Stimulated activated CD8-positive, alpha-beta memory T cell treated with anti-CD3 and anti-CD28 coated beads, Interleukin-2, amount 100 ng/mL, for 1 hour (primary cell): ENCODE measurements around the gene LUC7L2.
"Not testable (repeated sequence)": the region's sequence is repeated elsewhere in the genome, so short reads cannot be mapped to it uniquely, and the experiment has no call there.

Experiments
- DNase-seq, 2 donors: peaks; one replicate each; pipeline ENCODE4 v3.0.0-alpha.2; 2020; ENCODE audit warnings: low read depth in 2 of 2

Gene LUC7L2

DNA sequence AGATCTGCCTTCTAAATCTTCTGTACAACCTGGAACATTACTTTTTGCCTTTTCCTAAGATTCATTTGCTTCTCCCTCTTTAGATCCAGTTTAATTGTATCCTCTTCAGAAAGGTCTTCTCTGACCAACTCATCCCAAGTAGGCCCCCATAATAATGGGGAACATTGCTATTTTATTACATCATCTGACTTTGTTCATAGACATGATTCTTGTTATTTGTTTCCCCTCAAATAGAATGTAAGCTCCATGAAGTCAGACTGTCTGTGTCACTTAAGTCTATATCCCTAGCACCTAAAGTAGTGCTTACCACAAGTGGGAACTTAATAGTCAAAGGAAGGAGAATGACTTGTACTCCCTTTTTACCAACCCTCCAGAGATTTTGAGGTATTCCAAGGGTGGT, 37.5 kb downstream of the LUC7L2 start:
- DNase-seq: no peak

DNA sequence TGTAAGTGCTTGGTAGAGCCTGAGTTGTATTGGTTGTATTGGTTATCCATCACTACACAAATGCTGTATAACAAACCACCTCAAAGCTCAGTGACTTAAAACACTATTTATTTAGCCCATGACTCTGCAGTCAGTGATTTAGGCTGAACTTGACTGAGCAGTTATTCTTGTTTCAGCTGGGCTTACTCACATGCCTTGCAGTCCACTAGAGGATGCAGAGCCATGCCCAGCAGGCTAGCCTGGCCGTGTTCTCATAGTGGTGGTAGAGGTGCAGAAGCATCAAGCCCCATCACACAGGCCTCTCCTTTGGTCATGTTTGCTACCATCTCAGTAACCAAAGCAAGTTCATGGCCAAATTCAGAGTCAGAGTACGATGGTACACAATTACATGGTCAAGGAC, 43.9 kb downstream of the LUC7L2 start:
- no peak for DNase-seq

DNA sequence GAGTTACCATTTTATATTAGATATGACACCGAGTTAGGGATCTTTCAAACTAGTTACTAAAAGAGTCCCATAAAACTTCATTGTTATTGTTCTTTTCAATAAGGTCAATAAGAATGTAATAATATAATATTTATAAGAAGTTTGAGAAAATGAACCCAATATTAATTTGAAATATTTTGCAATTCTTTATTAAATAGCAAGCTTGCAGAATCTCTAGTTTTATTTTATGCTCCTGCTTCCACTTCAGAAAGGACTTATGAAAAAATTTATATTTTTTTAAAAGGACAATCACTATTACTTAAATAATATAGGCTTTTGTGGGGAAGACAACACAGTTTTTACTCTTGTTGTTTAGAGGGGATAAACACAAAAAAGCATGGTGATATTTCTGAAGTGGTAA, 47.9 kb downstream of the LUC7L2 start:
- DNase-seq: no peak

DNA sequence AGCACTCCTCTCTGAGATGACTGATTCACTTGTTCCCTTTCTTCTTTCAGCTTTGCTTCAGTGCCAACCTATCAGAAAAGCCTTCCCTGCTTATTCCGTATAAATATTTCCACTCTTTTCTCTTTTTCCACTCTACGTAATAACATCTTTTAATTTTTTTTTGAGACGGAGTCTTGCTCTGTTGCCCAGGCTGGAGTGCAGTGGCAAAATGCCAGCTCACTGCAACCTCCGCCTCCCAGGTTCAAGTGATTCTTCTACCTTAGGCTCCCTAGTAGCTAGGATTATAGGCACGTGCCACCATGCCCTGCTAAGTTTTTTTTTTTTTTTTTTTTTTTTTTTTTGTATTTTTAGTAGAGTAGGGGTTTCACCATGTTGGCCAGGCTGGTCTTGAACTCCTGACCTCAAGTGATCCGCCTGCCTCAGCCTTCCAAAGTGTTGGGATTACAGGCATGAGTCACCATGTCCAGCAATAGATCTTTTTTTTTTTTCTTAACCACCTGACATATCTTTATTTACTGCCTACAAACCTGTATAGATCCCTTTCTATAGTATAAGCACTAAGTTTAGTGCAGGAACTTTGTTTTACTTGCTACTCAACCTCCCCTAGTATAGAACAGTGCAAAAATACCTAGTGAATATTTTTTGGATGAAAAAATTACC, 55.2 kb downstream of the LUC7L2 start:
- not testable (repeated sequence) for DNase-seq

DNA sequence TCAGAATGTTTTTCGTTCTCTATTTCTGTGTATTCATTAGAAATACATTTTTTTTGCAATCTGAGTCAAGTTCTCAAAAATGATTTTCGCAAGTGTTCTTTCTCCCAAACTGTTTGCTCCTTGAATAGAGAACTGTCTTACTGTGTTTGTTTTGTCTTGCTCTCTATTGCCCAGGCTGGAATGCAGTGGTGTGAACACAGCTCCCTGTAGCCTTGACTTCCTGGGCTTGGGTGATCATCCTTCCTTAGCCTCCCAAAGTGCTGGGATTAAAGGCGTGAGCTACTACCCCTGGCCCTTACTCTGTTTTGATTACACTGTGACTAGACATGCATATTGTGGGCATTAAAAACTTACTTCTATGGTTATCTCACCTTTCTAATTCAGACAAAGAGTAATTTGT, 56.7 kb downstream of the LUC7L2 start:
- no peak for DNase-seq

DNA sequence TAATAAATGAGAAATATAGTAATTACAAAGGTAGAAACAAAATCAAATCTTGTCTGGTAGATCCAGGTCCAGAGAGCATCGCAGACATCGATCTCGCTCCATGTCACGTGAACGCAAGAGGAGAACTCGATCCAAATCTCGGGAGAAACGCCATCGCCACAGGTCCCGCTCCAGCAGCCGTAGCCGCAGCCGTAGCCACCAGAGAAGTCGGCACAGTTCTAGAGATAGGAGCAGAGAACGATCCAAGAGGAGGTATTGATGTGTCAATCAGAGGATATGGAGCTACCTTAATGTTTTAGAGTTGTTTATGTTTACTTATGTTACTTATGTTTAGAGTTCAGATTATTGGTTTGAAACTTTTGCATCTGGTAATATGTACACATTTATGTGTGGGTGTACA, 57.8 kb downstream of the LUC7L2 start:
- no peak for DNase-seq

DNA sequence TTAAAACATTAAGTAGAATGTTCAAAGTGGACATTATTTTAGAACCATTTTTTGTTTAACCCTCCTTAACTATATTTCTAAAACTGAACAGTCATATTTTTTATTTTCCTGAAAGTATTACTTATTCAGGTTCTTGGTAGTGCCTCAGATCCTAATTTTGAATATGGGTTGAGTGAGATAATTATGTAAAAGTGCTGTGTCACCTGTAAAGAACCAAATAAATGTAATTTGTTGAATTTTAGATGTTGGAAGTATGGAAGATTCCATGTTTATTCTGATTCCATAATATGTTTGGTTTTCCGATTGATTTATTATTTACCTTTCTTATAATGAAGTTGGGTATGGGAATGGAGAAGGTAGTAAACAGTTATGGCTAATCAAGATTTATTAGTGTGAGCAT, 61.4 kb downstream of the LUC7L2 start:
- DNase-seq: no peak

DNA sequence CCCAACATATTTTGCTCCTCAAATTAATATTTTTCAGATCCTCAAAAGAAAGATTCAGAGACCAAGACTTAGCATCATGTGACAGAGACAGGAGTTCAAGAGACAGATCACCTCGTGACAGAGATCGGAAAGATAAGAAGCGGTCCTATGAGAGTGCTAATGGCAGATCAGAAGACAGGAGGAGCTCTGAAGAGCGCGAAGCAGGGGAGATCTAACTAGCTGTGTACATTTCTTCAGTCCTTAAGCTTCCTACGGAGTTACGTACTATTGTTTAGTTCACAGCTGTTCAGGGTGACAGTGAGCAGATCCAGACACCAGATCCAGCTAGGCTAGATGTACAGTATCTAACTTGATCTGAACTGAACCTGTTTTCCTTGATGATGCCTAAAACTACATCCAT, 62.4 kb downstream of the LUC7L2 start:
- DNase-seq: no peak

DNA sequence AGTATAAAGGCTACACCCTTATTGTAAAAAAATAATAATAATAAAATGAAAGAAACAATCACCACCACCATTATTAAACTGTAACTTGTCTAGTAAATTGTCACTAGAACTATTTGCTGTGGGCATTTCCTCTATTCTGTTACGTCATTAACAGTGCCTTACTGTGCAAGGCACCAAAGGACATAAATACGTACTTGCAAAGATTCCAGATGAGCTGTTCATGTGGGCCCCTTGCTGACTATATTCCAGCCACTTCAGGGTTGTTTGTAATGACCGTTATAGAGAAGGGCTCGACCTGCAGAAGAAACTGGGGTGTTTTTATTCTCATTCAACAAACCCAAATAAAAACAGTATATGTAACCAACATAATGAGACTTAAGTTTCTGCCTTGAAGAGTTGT, 63.4 kb downstream of the LUC7L2 start:
- DNase-seq: no peak

DNA sequence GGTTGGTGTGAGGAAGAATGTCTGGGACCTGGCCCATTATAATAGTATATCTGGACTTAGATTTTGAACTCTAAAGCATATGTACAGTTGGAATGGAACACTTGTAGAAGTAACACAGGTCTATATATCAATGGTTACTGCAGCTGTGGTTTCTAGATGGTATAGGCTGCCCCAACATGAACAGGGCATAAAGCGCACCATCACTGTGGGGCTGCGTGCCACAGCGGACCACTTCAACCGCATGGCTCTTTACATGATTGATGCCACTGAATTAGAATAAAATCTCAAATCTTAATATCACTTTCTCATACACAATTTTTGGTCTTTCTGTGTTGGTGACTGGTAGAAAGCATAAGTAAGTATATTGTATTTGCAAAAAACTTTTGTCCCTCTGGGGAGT, 64.3 kb downstream of the LUC7L2 start:
- no peak for DNase-seq

DNA sequence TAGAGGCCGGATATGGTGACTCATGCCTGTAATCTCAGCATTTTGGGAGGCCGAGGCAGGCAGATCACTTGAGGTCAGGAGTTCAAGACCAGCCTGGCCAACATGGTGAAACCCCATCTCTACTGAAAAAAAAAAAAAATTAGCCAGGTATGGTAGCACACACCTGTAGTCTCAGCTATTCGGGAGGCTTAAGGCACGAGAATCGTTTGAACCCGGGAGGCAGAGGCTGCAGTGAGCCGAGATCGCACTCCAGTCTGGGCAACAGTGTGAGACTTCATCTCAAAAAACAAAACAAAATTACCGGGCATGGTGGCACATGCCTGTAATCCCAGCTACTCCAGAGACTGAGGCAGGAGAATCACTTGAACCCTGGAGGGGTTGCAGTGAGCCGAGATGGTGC, 66.0 kb downstream of the LUC7L2 start:
- not testable (repeated sequence) for DNase-seq

DNA sequence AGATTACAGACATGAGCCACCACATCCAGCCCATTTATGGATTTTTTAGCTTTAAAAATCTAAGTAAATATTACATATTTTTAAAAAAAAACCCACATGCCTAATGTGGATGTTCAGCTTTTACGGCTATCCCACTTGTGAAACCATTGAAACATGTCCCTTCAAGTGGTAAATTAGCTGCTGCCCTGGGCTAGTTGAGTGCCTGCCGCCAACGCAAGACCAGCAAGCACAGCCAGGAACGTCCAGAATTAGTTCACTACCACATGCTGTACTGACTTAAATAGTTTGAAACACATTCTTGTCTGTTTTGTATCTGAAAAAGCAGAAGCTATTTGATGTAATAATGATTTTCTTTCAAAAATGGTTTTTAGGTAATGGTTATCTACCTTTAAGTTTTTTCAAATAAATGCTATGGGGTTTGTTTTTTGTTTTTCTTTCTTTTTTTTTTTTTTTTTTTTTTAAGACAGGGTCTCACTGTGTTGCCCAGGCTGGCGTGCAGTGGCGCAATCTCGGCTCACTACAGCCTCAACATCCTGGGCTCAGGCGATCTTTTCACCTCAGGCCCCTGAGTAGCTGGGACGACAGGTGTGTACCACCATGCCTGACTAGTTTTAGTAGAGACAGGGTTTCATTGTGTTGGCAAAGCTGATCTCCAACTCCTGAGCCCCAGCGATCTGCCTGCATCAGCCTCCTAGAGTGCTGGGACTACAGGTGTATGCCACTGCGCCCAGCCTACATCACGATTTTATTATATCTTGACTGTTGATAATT, 66.7 kb downstream of the LUC7L2 start:
- no peak for DNase-seq

DNA sequence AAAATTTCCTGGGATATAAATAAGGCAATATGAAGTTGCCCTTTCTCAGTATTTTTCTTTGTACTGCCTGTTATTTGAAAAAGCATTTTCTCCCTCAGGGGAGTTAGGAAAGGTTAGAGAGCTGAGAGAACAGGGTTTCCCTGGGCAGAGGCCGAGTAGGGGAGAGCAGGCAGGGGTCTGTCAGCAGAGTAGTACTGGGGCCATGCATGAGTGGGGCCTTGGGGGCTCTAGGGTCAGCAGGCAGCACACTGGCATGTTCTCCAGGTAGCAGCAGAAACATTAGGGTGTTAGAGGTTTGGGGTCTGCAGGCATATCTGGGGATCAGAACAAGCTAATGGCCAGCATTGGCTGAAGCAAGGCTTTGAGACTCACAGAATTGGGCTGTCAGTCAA, 67.3 kb downstream of the LUC7L2 start:
- no peak for DNase-seq

DNA sequence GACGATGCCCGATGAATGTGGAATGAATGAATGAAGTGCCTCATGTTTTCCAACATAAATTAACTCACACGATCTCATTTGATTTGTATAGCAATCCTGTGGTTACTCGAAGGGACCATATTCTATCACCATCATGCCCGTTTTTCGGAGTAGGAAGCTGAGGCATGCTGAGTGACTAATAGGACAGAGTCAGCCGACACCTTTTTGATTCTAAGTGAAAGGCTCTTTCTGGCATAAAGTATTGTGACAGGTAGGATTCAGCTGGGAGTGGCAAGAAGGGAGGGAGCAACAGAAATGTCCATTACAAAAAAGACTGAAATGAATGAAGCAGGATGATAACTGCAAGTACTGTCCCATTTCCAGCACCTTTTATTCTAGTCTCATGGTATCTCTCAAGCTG, 68.1 kb downstream of the LUC7L2 start:
- no peak for DNase-seq

DNA sequence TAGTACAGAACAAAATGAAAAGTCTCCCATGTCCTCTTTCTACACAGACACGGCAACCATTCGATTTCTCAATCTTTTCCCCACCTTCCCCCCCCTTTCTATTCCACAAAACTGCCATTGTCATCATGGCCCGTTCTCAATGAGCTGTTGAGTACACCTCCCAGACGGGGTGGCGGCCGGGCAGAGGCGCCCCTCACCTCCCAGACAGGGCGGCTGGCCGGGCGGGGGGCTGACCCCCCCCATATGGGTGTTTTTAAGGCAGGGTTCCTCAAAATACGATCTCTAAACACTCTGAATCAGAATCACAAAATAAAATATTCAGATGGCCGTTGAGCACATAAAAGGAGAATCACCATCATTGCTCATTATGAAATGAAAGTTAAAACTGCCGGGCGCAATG, 70.0 kb downstream of the LUC7L2 start:
- not testable (repeated sequence) for DNase-seq

DNA sequence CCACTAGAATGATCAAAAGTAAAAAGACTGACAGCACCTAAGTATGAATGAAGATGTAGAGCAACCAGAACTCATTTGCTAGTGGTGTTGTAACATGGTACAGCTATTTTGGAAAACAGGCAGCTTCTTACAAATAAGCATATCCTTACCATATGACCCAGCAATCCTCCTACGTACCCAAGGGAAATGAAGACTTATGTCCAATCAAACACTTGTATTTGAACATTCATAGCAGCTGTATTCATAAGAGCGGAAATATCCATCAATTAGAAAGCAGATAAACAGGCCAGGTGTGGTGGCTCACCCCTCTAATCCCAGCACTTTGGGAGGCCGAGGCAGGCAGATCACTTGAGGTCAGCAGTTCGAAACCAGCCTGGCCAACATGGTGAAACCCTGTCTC, 70.7 kb downstream of the LUC7L2 start:
- DNase-seq: no peak

DNA sequence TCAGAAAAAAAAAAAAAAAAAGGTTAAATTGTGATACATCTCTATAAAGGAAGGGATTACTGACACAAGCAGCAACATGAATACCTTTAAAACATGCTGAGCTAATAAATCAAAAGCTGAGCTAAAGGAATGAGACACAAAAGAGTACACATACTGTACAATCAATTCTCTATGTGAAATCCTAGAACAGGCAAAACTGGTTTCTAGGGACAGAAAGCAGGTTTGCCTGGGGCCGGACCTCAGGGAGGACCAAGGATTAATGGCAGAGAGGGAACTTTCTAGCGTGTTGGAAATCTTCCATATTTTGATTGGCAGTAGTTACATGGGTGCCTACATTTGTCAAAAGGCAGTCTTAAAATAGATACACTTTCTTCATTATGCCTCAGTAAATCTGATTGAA, 71.3 kb downstream of the LUC7L2 start:
- DNase-seq: no peak

DNA sequence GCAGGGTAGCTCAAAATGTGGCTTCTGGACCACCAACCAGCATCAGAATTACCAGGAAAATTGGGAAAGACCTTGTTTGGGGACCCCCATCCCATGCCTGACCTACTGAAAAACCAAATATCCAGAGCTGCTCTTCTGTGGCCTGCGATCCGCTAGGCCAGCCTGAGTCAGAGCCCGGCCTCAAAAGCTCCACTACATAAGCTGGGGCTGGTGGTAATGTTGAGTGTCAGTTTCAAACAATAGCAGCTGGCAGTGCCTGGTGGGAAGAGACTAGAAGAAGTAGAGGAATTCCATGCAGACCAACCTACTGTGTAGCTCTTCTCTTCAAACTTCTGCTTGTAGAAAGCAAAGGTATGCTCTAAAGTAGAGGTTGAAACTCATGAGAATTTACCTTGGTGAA, 71.8 kb downstream of the LUC7L2 start:
- DNase-seq: no peak

DNA sequence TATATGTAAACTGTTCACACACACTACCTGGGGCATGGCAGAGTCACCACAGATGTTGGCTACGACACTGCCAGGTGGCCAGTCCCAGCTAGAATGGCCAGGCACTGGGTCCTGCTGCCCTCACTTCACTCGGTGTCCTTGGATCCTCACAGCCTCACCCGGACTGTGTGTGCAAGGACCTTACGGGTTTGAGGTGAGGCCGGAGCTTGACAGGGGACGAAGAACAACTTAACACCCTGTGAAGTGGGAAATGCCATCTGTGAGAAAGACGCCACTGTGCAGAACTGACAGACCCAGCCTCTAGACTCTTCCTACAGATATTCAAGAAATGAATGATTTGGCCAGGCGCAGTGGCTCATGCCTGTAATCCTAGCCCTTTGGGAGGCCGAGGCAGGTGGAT, 77.1 kb downstream of the LUC7L2 start:
- no peak for DNase-seq

DNA sequence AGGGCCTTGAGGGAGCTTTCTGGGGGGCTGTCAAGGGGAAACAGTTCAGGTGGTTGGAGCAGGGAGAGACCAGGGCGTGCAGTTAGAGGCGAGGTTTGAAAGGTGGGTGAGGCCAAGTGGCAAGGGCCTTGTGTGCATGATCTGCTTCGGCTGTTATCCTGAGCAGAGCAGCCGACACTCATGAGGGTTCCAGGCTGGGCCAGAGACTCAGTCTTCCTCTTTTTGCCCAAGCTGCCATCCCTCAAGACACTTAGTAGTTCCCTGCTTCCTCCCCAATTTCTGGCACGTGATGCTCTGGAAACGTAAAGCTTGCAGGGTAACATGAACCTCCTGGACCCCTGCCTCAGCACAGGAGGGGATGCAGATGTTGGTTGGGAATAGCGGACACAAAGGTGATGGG, 79.7 kb downstream of the LUC7L2 start:
- no peak for DNase-seq

DNA sequence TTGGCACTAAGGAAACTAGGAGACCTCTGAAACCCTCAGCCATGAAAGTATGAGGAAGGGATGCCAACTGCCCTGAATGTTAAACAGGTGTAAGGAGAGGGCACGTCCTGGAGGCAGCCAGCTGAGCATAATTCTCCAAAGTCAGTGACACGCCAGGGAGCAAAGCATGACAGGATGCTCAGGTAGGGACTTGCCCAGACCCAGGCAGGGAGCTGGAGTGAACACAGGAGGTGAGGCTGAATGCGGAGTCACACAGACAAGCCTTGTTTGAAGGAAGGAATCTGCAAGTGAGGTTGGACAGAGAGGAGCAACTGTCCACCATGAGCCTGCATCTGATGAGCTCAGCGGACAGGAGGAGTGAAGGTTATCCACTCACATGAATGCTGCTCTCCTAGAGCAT, 82.3 kb downstream of the LUC7L2 start:
- DNase-seq: no peak

DNA sequence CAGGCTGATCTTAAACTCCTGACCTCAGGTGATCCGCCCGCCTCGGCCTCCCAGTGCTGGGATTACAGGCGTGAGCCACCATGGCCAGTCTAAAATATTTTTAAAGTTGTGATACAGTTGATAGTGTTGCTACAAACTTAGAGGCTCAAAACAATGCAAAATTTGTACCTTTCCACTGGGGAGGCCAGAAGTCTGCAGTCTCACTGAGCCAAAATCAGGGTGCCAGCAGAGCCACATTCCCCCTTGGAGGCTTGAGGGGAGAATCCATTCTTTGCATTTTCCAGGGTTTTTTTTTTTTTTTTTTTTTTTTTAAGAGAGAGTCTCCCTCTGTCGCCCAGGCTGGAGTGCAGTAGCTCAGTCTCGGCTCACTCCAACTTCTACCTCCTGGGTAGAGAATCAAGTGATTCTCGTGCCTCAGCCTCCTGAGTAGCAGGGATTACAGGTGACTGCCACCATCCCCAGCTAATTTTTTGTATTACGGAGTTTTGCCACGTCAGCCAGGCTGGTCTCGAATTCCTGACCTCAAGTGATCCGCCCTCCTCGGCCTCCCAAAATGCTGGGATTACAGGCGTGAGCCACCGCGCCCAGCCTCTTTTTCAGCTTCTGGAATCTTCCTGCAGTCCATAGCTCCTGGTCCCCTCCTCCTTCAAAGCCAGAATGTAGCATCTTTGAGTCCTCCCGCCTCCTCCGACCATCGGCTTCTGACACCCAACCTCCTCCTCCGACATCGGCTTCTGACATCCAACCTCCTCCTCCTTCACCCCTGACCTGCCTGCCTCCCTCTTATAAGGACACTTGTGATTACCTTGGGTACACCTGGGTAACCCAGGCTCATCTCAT, 86.6 kb downstream of the LUC7L2 start:
- DNase-seq: no peak

DNA sequence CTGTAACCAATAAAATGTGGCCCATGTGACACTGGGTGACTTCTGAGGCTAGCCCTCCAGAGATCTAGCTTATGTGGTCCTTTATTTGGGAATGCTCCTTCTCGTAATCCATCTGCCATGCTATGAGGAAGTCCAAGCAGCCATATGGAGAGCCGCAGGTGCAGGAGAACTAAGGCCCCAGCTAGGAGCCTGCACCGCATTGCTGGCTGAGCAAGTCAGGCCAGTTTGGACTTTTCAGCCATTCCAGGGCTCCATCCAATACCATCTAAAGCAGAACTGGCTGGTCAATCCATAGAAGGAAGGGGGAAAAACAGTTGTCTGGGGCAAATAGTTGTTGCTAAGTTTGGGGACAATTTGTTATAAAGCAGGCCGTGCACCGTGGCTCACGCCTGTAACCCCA, 91.2 kb downstream of the LUC7L2 start:
- no peak for DNase-seq
